ENCODE data around the gene CRYBB1. TPM values are rescaled to one million over a fixed set of nuclear protein-coding genes. Genes with fewer than 3 reads are reported as not detected.
A peak's percentile ranks its signal among the peaks of the same experiment; 100 is the strongest.
"Not testable (repeated sequence)": the region's sequence is repeated elsewhere in the genome, so short reads cannot be mapped to it uniquely, and the experiment has no call there.

CRYBB1 gene
- polyA plus RNA-seq, 1 experiment, result not detected

DNA sequence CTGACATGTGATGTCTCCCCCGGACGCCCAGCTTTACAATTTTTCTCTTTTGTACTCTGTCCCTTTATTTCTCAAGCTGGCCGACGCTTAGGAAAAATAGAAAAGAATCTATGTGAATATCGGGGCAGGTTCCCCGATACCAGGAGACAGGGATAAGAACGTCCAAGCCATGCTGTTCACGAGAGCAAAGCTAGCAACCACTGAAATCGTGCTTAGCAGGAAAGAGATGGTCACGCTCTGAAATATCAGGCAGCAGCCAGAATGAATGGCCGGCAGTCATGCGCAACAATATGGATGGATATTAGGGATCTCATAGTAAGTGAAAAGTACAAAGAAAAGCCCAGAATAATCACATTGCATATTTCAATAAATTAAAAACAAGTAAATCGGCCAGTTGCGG is 3.5 kb downstream of the CRYBB1 start:
- Histone ChIP-seq H3K4me3 (ENCODE audit: low read depth, low read length) (no peak overlapping the region), H3K9me3 (ENCODE audit: control insufficient read depth, insufficient read depth, low read length) (no peaks in the 10 kb centered on the region), H3K27me3 (ENCODE audit: control insufficient read depth, insufficient read depth, low read length) (peaks cover 2% of the 10 kb centered on the region), H3K27ac (ENCODE audit: low read depth, low read length) (no peak overlapping the region)
- TF ChIP-seq, protein P1, sequence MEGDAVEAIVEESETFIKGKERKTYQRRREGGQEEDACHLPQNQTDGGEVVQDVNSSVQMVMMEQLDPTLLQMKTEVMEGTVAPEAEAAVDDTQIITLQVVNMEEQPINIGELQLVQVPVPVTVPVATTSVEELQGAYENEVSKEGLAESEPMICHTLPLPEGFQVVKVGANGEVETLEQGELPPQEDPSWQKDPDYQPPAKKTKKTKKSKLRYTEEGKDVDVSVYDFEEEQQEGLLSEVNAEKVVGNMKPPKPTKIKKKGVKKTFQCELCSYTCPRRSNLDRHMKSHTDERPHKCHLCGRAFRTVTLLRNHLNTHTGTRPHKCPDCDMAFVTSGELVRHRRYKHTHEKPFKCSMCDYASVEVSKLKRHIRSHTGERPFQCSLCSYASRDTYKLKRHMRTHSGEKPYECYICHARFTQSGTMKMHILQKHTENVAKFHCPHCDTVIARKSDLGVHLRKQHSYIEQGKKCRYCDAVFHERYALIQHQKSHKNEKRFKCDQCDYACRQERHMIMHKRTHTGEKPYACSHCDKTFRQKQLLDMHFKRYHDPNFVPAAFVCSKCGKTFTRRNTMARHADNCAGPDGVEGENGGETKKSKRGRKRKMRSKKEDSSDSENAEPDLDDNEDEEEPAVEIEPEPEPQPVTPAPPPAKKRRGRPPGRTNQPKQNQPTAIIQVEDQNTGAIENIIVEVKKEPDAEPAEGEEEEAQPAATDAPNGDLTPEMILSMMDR (IDR thresholded peaks at IDR 0.05; ENCODE audit: low read depth, low read length), result no peak
- DNase-seq (ENCODE audit: low read depth, low spot score), result no peak
- POLR2A ChIA-PET, result no interaction called here
- CTCF ChIA-PET, result no interaction called here

DNA sequence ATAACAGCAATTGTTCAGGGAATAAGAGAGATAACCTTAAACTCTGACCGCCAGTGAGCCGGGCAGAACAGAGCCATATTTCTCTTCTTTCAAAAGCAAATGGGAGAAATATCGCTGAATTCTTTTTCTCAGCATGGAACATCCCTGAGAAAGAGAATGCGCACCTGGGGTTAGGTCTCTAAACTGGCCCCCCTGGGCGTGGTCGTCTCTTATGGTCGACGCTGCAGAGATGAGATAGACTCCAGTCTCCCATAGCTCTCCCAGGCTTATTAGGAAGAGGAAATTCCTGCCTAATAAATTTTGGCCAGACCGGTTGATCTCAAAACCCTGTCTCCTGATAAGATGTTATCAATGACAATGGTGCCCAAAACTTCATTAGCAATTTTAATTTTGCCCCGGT is 4.1 kb downstream of the CRYBB1 start:
- CTCF ChIA-PET; H3K9me3 ChIP-seq (ENCODE audit: control insufficient read depth, insufficient read depth, low read length); H3K27ac ChIP-seq (ENCODE audit: low read depth, low read length); H3K27me3 ChIP-seq (ENCODE audit: control insufficient read depth, insufficient read depth, low read length); DNase-seq (ENCODE audit: low read depth, low spot score); POLR2A ChIA-PET; H3K4me3 ChIP-seq (ENCODE audit: low read depth, low read length): not testable (repeated sequence)

DNA sequence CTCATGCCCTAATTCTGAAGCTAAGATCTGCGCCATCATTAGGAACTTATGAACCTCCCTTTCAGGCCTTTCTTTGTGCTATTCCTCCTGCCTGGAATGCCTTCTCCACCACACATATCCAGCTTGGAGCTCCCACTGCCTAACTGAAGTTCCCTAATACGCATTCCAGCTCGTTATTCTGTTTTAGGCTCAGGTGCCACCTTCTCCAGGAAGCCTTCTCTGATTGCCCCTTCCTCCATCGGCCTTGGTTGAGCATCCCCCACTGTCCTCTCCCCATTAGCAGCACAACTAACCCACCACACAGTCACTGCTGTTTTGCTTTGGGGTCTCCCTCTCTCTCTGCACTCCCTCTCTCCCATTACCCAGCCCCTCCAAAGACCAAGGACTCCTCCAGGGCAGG is 5.2 kb downstream of the CRYBB1 start:
- DNase-seq (ENCODE audit: low read depth, low spot score), result no peak

DNA sequence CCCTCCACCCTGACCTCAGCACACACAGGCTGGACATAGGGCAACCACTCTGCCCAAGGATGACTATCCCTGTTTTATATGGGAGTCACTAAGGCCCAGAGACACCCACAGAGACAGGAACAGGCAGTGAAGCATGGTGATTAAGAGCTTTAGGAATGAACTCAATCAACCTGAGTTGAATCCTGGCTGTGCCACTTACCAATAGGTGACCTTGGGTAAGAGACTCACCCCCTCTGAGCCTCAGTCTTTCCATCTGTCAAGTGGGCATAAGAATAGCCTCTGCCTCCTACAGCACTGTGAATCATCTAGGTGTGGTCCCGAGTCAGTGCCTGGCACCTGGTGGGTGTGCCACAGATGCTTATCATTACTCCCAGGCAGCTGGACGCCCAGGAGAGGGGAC is 6.8 kb downstream of the CRYBB1 start:
- peaks cover 2% of the 10 kb centered on the region for H3K27me3 ChIP-seq (ENCODE audit: control insufficient read depth, insufficient read depth, low read length)
- H3K9me3 ChIP-seq (ENCODE audit: control insufficient read depth, insufficient read depth, low read length), result no peaks in the 10 kb centered on the region
- H3K27ac ChIP-seq (ENCODE audit: low read depth, low read length), result no peak overlapping the region
- ChIA-PET CTCF (no interaction called here), POLR2A (interaction anchor here (0.7 to 1.5 kb wide), 2 partner anchors 59 to 60 kb away, joined by 3 to 5 read pairs; no protein-coding TSS in a partner anchor)
- DNase-seq (ENCODE audit: low read depth, low spot score), result no peak
- TF ChIP-seq, protein P1 (IDR thresholded peaks at IDR 0.05; ENCODE audit: low read depth, low read length), result no peak
- no peak overlapping the region for H3K4me3 ChIP-seq (ENCODE audit: low read depth, low read length)

More for the DNA sequence above, 5.2 kb downstream of the CRYBB1 start:
- Histone ChIP-seq H3K27ac (ENCODE audit: low read depth, low read length) (no peak overlapping the region), H3K4me3 (ENCODE audit: low read depth, low read length) (no peak overlapping the region), H3K9me3 (ENCODE audit: control insufficient read depth, insufficient read depth, low read length) (no peaks in the 10 kb centered on the region), H3K27me3 (ENCODE audit: control insufficient read depth, insufficient read depth, low read length) (peaks cover 2% of the 10 kb centered on the region)
- POLR2A ChIA-PET, result no interaction called here
- CTCF ChIA-PET, result no interaction called here
- TF ChIP-seq, protein P1 (IDR thresholded peaks at IDR 0.05; ENCODE audit: low read depth, low read length), result no peak

DNA sequence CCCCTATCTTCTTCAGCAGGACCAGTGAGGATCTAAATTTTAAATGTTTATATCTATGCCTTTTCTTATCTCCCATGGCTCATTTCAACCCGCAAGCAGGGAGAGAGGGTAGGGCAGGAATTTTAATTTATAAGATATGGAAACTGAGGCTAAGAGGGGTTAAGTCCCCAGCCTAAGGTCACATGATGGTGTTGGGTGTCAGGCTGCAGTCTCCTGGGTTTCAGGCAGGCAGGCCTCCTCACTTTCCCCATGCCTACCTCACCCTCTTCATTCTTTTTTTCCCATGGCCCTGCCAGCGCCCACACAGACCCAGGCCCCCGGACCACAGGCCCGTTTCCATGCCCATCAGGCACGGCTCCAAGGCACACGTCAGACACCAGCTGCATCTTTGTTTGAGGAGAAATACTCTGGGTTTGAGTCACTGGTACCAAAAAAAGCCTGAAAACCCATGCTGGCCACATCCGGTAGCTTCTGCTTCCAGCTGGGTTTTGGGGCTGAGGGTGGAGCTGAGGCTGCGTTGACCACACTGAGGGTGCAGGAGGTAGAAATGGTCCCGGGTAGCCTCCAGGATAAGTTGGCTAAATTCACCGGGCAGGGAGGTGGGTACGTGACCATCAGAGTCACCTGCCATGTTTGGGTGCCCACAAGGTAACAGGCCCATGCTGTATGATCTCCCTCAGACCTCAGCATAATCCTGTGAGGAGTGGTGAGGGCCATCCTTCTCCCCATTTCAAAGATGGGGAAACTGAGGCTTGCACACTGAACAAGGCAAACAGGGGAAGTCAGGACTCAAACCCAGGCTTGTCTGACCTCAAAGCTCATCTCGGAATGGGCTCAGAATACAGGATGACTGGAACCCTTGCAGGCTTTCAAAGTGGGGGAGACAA is 7.5 kb downstream of the CRYBB1 start:
- H3K9me3 ChIP-seq (ENCODE audit: control insufficient read depth, insufficient read depth, low read length), result no peaks in the 10 kb centered on the region
- no peak overlapping the region for H3K4me3 ChIP-seq (ENCODE audit: low read depth, low read length)
- CTCF ChIA-PET, result no interaction called here
- POLR2A ChIA-PET, result interaction anchor here (0.7 to 1.5 kb wide), 2 partner anchors 58 to 59 kb away, joined by 3 to 5 read pairs; no protein-coding TSS in a partner anchor
- peak; percentile 90 for DNase-seq (ENCODE audit: low read depth, low spot score)
- TF ChIP-seq, protein P1 (IDR thresholded peaks at IDR 0.05; ENCODE audit: low read depth, low read length), result no peak
- H3K27ac ChIP-seq (ENCODE audit: low read depth, low read length), result peak overlapping the region; percentile 88
- peaks cover 2% of the 10 kb centered on the region for H3K27me3 ChIP-seq (ENCODE audit: control insufficient read depth, insufficient read depth, low read length)

All from AG04450 (cell line).